Adrenal gland (tissue), 5 donors: ENCODE results near the gene ZFYVE1.
"Not testable (repeated sequence)": the region's sequence is repeated elsewhere in the genome, so short reads cannot be mapped to it uniquely, and the experiment has no call there.

Source experiments
- POLR2A ChIP-seq, 2 donors: fragments of 450-650 bp; IDR thresholded peaks; one replicate each; pipeline ENCODE4 v1.6.1; 2017; ENCODE audit warnings: antibody characterized with exemption in 2 of 2, mild to moderate bottlenecking in 2 of 2, moderate library complexity in 1 of 2
- TF ChIP-seq, protein P1 (sequence below), 6 experiments: fragments of 450-650 bp in 4 of 6; fragments of 200-600 bp in 2 of 6; sonication (generic) in 1 of 6; IDR thresholded peaks; 1 replicate in 5 of 6; 2 replicates in 1 of 6; pipeline versions ENCODE4 v1.5.1 to v1.8.0; 2016 to 2021; ENCODE audit warnings: antibody characterized with exemption in 6 of 6, mild to moderate bottlenecking in 2 of 6, moderate library complexity in 1 of 6
- donor health status: DM: no; HTN: no; CAD: no.

DNA sequence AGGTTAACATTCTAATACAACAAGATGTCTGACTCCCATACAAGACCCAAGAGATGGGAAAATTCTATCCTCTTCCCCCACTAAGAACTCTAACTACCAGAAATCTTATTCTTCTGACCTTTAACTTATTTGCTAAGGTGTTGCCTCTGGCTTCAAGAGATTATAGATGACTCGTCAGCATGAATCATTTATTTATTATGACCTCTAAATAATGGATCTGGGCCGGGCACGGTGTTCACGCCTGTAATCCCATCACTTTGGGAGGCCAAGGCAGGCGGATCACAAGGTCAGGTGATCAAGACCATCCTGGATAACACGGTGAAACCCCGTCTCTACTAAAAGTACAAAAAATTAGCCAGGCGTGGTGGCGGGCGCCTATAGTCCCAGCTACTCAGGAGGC is 10.9 kb downstream of the ZFYVE1 start:
- TF ChIP-seq, protein P1, sequence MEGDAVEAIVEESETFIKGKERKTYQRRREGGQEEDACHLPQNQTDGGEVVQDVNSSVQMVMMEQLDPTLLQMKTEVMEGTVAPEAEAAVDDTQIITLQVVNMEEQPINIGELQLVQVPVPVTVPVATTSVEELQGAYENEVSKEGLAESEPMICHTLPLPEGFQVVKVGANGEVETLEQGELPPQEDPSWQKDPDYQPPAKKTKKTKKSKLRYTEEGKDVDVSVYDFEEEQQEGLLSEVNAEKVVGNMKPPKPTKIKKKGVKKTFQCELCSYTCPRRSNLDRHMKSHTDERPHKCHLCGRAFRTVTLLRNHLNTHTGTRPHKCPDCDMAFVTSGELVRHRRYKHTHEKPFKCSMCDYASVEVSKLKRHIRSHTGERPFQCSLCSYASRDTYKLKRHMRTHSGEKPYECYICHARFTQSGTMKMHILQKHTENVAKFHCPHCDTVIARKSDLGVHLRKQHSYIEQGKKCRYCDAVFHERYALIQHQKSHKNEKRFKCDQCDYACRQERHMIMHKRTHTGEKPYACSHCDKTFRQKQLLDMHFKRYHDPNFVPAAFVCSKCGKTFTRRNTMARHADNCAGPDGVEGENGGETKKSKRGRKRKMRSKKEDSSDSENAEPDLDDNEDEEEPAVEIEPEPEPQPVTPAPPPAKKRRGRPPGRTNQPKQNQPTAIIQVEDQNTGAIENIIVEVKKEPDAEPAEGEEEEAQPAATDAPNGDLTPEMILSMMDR (IDR thresholded peaks at IDR 0.05): not testable (repeated sequence)
- TF ChIP-seq POLR2A (IDR thresholded peaks at IDR 0.05): not testable (repeated sequence)
